GM12874 (cell line): ENCODE measurements around the gene MAD2L2.

Experiments used
- TF ChIP-seq, protein P1 (sequence below): IDR thresholded peaks from 2 replicates; pipeline ENCODE4 v1.5.1; 2011; ENCODE audit warnings: low read depth, mild to moderate bottlenecking, control low read depth, low read length, moderate library complexity; ENCODE audit not compliant: insufficient read depth

MAD2L2 gene

DNA sequence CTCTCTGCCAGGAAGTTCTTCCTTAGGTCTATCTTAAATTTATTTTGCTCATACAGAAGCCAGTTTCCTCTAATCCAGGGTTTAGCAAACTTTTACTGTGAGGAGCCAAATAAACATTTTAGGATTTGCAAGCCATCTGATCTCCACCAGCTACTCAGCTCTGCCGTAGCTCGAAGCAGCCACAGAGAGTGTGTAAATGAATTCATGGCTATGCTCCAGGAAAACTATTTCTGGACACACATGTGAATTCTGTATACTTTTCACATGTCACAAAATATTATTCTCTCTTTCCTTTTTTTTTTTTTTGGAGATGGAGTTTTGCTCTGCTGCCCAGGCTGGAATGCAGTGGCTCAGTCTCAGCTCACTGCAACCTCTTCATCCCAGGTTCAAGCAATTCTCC lies 41.6 kb upstream of the MAD2L2 start:
- TF ChIP-seq, protein P1, sequence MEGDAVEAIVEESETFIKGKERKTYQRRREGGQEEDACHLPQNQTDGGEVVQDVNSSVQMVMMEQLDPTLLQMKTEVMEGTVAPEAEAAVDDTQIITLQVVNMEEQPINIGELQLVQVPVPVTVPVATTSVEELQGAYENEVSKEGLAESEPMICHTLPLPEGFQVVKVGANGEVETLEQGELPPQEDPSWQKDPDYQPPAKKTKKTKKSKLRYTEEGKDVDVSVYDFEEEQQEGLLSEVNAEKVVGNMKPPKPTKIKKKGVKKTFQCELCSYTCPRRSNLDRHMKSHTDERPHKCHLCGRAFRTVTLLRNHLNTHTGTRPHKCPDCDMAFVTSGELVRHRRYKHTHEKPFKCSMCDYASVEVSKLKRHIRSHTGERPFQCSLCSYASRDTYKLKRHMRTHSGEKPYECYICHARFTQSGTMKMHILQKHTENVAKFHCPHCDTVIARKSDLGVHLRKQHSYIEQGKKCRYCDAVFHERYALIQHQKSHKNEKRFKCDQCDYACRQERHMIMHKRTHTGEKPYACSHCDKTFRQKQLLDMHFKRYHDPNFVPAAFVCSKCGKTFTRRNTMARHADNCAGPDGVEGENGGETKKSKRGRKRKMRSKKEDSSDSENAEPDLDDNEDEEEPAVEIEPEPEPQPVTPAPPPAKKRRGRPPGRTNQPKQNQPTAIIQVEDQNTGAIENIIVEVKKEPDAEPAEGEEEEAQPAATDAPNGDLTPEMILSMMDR: no peak

DNA sequence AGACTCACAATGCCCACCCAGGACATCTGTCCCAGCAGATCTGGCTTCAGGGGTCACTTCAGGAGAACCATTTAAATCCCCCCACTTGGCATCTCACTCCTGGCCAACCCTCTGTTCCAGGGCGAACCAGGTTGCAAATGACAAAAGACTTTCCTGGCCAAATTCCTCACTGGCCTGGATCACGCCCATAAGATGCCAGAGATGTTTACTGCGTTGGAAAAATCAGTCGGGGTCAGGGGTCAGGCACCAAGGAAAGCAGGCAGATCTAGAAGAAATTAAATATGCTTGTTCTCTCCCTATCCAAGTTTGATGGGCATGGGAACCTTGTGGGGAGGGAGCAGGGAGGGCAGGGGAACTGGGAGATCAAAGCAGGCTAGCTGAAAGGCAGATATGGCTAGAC lies 40.4 kb upstream of the MAD2L2 start:
- TF ChIP-seq, protein P1: no peak

DNA sequence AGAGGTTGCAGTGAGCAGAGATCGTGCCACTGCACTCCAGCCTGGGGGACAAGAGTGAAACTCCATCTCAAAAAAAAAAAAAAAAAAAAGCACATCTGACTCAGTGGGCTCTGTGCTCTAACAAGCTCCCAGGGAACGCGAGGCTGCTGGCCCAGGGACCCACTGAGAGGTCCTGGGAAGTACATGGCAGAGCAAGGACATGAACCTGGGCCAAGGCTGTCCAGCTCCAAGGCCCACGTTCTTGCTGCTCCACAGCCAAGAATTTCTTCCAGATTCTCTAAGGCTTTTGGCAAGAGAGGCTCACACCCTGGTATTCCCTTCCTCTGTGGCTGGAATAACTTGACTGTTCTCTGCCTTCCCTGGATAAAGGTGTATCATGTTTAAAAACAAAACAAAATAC lies 39.6 kb upstream of the MAD2L2 start:
- TF ChIP-seq, protein P1: no peak

DNA sequence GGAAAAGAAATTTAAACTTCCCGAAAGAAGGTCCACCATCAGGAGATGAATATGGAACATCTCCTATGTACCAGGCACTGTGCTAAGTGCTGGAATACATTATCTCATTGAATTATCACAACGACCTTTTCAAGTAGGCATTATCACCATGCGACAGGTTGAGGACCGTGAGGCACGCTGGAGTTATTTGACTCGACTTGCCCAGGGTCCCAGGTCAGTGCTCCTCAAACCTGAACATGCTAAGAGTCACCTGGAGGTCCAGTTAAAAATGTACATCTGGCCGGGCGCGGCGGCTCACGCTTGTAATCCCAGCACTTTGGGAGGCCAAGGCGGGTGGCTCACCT lies 39.1 kb upstream of the MAD2L2 start:
- TF ChIP-seq, protein P1: no peak

DNA sequence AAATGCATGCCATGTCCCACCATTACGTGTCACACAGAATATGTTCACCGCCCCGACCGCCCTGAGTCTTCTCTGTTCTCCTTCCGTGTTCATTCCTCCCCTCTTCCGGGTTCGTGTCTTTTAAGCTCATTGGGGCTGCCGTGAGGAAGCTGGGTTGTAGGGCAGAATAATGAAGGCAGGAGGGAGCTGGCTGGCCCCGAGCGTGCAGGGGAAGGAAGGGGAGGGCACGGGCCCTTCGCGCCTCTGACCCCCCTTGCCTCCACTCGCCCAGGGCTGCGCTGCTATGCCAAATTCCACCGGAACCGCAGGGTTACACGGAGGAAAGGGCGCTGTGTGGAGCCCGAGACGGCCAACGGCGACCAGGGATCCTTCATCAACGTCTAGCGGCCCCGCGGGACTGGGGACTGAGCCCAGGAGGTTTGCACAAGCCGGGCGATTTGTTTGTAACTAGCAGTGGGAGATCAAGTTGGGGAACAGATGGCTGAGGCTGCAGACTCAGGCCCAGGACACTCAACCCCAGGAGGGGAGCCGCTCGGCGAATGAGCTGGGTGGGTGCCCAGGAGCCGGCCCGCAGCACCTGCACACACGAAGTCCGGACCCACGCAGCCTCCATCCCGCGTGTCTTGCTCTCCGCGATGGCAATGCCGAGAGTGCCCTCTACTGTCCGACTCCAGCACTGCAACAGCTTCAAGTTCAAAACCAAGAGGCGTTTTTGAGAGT lies 38.5 kb upstream of the MAD2L2 start:
- TF ChIP-seq, protein P1: peak; percentile 95

DNA sequence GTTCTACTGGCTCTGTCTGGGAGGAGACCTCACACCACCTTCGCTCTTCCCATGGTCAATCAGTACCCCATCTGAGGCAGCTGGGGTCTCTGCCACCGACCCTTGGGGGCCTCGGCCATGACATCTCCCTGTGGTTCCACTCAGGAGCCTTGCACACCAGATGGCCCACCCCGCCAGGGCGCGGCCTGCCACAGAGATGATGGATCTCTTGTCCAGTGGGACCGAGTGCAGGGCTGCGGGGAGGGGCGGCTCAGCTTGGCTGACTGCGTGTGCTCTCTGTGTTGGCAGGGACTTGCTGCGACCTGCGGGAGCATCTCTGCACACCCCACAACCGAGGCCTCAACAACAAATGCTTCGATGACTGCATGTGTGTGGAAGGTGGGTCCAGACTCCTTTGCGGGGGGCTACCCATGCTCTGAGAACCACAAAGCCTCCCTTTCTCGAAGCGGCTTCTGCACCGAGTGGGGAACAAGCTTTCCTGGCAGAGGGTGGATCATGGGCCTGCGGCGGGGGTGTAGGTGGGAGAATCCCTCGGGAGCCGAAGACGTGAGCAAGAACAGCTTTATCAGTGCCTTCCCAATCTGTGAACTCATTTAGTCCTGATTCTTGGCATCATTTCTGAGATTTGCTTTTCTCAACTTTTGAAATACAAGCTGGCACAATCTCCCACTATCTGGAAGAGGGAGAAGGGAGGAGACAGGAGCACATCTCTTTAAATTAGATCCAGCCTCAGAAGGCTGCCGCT lies 34.1 kb upstream of the MAD2L2 start:
- TF ChIP-seq, protein P1: no peak

DNA sequence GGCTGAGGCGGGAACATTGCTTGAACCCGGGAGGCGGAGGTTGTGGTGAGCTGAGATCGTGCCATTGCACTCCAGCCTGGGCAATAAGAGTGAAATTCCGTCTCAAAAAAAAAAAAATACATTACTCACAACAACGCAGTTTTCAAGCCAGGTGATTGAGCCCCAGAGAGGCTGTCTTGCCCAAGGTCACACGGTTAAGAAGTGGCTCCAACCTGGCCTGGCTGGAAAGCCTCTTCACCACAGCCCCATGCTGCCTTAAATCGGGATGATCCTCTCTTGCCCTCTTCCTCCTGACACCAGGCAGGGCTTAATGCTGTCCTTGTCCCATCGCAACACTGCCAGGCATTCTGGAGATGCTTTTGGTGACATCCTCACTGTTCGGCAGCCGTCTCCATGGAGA lies 32.1 kb upstream of the MAD2L2 start:
- TF ChIP-seq, protein P1: no peak
